Kidney epithelial cell (primary cell): ENCODE measurements around the gene GPC6. TPM values are rescaled to one million over a fixed set of nuclear protein-coding genes. Genes with fewer than 3 reads are reported as not detected.

ENCODE experiments used
- DNase-seq: peaks from one replicate; pipeline ENCODE4 v3.0.0-alpha.2; 2010; ENCODE audit warnings: low read depth
- H3K27me3 ChIP-seq: 2 replicates; pipeline ENCODE4 v1.6.0; 2011; ENCODE audit warnings: low read length; ENCODE audit not compliant: control insufficient read depth, insufficient read depth
- H3K36me3 ChIP-seq: 2 replicates; pipeline ENCODE4 v1.5.1; 2011; ENCODE audit warnings: low read length; ENCODE audit not compliant: control insufficient read depth, insufficient read depth
- H3K4me3 ChIP-seq: 2 replicates; pipeline ENCODE4 v1.5.1; 2011; ENCODE audit warnings: low read depth, mild to moderate bottlenecking, control low read depth, low read length
- total RNA-seq: library from RNA; depleted of rRNA; stranded (reverse); fragments of >200 nt; gene quantifications from 2 replicates; pipeline ENCODE4 v1.2.3, GENCODE V29; 2015
- TF ChIP-seq, protein P1 (sequence below): IDR thresholded peaks from 2 replicates; pipeline ENCODE4 v1.5.1; 2011; ENCODE audit warnings: mild to moderate bottlenecking, moderate library complexity, low read length, control low read depth, inconsistent platforms; ENCODE audit not compliant: insufficient read depth, poor library complexity, severe bottlenecking

GPC6 gene
- total RNA-seq, 1 donor from 2014 or later, result 62.7 TPM

- Histone ChIP-seq H3K36me3 (no peaks in the 10 kb centered on the region), H3K27me3 (no peaks in the 10 kb centered on the region), H3K4me3 (no peak overlapping the region)
- no peak for DNase-seq
- TF ChIP-seq, protein P1, sequence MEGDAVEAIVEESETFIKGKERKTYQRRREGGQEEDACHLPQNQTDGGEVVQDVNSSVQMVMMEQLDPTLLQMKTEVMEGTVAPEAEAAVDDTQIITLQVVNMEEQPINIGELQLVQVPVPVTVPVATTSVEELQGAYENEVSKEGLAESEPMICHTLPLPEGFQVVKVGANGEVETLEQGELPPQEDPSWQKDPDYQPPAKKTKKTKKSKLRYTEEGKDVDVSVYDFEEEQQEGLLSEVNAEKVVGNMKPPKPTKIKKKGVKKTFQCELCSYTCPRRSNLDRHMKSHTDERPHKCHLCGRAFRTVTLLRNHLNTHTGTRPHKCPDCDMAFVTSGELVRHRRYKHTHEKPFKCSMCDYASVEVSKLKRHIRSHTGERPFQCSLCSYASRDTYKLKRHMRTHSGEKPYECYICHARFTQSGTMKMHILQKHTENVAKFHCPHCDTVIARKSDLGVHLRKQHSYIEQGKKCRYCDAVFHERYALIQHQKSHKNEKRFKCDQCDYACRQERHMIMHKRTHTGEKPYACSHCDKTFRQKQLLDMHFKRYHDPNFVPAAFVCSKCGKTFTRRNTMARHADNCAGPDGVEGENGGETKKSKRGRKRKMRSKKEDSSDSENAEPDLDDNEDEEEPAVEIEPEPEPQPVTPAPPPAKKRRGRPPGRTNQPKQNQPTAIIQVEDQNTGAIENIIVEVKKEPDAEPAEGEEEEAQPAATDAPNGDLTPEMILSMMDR, result no peak
Observed at GRCh38 chr13:93628136-93628797, 401.7 kb downstream of the GPC6 start.

- TF ChIP-seq, protein P1, result no peak
- DNase-seq, result no peak
- Histone ChIP-seq H3K27me3 (no peaks in the 10 kb centered on the region), H3K4me3 (no peak overlapping the region), H3K36me3 (no peaks in the 10 kb centered on the region)
Observed at GRCh38 chr13:93635616-93636032, 409.0 kb downstream of the GPC6 start.

- Histone ChIP-seq H3K36me3 (no peaks in the 10 kb centered on the region), H3K27me3 (no peaks in the 10 kb centered on the region), H3K4me3 (no peak overlapping the region)
- TF ChIP-seq, protein P1, result no peak
- DNase-seq, result no peak
Observed at GRCh38 chr13:93637852-93638251, 411.2 kb downstream of the GPC6 start.

DNA sequence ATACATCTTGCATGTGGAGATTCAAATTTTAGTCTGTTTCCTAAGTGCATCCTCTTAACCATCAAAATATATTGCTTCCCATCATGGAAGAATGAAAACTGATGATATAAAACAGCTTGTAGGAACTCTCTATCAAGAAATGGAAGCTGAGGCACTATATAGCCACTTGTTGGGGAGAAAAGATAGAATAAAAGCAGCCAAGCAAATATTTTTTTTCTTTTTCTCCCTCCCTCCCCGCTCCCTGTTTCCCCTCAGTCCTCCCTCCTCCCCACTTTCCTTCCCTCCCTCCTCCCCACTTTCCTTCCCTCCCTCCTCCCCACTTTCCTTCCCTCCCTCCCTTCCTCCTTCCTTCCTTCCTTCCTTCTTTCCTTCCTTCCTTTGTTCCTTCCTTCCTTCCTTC is 413.8 kb downstream of the GPC6 start:
- no peaks in the 10 kb centered on the region for H3K27me3 ChIP-seq
- TF ChIP-seq, protein P1, result no peak
- no peak for DNase-seq
- H3K4me3 ChIP-seq, result no peak overlapping the region
- H3K36me3 ChIP-seq, result no peaks in the 10 kb centered on the region

DNA sequence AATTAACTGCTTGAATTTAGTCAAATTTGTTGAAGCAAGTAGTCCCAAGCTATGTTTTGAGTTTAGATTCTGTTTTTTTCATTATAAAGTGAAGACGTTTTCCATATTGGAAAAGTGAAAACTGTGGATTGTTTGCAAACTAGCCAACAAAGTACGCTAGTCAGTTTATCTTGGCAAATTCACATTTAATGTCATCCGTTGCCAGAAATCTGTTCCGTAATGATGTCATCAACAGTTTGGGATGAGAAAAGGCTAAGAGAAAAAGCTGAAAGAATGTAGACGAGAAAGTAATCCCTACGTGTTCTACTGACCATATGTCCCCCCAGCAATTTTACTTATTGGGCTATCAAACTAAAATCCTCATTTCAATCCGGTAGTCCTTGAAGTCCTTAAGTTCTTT is 419.6 kb downstream of the GPC6 start:
- TF ChIP-seq, protein P1, result no peak
- no peak overlapping the region for H3K4me3 ChIP-seq
- no peaks in the 10 kb centered on the region for H3K36me3 ChIP-seq
- H3K27me3 ChIP-seq, result no peaks in the 10 kb centered on the region
- no peak for DNase-seq

DNA sequence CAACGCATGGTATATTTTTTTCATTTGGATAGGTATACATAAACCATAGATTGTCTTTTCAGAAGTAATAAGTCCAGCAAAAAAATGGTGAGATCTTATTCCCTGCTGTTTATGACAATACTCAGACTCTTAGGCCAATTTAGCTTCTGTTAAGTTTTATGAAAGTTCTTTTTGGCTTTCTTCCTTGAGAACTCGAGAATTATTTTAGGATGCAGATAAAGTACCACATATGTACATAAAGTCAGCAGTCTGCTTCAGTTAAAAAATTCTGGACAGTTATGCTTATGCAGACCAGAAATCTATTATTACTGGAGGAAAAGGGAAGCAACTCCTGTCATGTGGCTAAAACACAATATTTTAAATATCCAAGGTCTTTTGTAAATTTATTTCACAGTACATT is 422.9 kb downstream of the GPC6 start:
- TF ChIP-seq, protein P1, result no peak
- no peaks in the 10 kb centered on the region for H3K27me3 ChIP-seq
- DNase-seq, result no peak
- no peaks in the 10 kb centered on the region for H3K36me3 ChIP-seq
- no peak overlapping the region for H3K4me3 ChIP-seq
